Measurements from ENCODE around the gene PRDM10.
"Not testable (repeated sequence)": the region's sequence is repeated elsewhere in the genome, so short reads cannot be mapped to it uniquely, and the experiment has no call there.

Gene PRDM10, protein sequence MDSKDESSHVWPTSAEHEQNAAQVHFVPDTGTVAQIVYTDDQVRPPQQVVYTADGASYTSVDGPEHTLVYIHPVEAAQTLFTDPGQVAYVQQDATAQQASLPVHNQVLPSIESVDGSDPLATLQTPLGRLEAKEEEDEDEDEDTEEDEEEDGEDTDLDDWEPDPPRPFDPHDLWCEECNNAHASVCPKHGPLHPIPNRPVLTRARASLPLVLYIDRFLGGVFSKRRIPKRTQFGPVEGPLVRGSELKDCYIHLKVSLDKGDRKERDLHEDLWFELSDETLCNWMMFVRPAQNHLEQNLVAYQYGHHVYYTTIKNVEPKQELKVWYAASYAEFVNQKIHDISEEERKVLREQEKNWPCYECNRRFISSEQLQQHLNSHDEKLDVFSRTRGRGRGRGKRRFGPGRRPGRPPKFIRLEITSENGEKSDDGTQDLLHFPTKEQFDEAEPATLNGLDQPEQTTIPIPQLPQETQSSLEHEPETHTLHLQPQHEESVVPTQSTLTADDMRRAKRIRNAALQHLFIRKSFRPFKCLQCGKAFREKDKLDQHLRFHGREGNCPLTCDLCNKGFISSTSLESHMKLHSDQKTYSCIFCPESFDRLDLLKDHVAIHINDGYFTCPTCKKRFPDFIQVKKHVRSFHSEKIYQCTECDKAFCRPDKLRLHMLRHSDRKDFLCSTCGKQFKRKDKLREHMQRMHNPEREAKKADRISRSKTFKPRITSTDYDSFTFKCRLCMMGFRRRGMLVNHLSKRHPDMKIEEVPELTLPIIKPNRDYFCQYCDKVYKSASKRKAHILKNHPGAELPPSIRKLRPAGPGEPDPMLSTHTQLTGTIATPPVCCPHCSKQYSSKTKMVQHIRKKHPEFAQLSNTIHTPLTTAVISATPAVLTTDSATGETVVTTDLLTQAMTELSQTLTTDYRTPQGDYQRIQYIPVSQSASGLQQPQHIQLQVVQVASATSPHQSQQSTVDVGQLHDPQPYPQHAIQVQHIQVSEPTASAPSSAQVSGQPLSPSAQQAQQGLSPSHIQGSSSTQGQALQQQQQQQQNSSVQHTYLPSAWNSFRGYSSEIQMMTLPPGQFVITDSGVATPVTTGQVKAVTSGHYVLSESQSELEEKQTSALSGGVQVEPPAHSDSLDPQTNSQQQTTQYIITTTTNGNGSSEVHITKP
- long read RNA-seq, donor 1 = 0 reads
- long read RNA-seq, donor 2 = 0 reads
- long read RNA-seq, donor 3 = 0 reads
- long read RNA-seq, donor 4 = 0 reads
- long read RNA-seq, donor 5 = 0 reads
- long read RNA-seq, donor 6 = 0 reads
- long read RNA-seq, donor 7 = 0 reads
- long read RNA-seq, donor 8 = 0 reads

- DNase-seq = no peak
Observed at GRCh38 chr11:130002352-130002845, at the start of gene PRDM10. Gene PRDM10 (minus strand): TSS chr11:130002835. CDS start chr11:129960964, 41,871 bp downstream.

DNA sequence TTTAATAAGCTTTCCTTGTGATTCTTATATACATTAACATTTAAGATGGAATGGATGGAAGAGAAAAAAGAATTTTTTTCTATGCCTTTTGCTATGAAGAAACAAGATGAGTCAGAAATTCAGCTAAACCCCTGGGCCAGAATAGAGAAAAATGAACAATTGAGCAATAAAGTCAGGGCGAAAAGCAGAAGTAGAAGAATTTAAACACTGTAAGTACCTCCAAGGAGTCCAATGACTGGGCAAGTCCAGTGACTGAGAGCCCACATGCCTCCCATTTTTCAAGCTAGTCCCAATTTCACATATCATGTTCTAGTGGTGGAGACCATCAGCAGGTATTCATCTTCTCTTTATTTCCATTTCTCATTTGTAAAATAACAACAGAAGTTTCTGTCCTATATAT, 48.4 kb upstream of the PRDM10 start:
- DNase-seq = no peak

- no peak for DNase-seq
Observed at GRCh38 chr11:130050257-130050656, 47.6 kb upstream of the PRDM10 start.

DNA sequence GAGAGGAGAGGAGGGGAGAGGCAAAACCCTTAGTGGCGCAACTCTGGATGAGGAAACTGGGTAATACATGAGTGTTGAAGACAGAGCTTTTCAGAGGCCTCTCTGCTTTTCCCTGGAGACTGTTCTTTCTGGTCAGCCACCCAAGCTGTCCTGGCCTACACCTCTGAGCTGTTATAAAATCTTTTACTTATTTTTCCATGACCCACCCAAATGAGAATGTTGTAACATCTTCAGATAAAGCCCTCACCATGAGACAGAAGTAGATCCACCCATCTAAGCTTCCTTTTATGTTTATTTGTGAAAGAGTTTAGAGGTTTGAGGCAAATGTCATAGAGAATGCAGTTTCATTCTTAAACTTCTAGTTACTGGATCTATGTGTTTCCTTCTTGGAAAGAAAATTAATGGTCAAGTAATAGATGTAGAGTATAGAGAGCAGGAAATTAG, 46.7 kb upstream of the PRDM10 start:
- no peak for DNase-seq

GRCh38 chr11:130047141-130047540, 44.5 kb upstream of the PRDM10 start:
- DNase-seq = no peak

DNA sequence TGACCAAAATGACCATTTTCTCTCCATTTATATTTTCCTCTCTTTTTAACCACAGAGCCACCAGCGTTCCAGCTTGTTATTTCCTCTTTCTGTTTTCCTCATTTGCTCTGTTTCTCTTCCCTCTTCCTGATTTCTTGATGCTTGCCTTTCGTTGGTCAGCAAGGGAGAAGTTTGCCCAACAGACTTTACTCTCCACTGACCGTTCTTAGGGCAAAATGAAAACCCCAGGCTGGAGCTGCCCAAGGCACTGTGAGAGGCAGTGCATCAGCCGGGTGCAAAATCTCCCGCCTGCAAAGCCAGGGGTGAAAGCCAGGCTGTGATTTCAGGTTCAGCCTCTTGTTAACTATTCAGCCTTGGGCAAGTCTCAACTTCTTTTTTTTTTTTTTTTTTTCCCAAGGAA, 40.9 kb upstream of the PRDM10 start:
- no peak for DNase-seq

DNA sequence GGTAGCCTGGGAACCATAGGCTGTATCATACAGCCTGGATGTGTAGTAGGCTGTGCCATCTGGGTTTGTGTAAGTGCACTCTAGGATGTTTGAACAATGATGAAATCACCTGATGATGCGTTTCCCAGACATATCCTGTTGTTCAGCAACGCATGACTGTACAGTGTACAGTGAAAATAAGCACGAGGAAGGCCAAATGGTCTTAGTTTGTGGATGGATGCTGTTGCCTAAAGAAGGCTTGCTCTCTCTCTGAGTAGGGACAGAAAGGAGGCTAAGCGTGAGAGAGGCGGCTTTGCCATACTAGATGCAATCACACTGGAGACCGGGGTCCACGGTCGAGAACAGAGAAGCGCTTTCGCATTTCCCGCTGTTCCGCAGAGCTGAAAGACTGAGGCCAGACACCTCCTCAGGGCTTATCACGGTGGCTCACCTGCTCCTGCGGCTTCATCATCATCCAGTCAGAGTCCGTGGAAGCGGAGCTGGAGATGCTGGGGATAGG, 39.5 kb upstream of the PRDM10 start:
- DNase-seq = no peak

- DNase-seq = no peak
Observed at GRCh38 chr11:130040281-130040940, 37.8 kb upstream of the PRDM10 start.

- DNase-seq = no peak
Observed at GRCh38 chr11:130037881-130038585, 35.4 kb upstream of the PRDM10 start.

DNA sequence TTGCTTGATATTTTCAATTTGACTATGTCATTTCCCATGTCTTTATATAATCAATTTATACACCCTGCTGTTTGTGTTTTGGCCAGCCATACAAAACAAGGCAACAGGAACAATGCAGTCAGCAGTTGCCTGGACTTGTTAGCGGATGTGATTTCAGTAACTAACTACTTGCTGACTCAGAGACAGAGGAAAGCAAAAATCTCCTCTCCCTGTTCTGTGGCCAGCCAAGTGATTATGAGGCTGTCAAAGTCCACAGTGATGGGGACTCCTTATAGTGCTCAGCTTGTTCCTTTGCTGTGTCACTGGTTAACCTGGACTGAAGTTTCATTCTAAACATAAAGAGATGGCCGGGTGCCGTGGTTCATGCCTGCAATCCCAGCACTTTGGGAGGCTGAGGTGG, 34.4 kb upstream of the PRDM10 start:
- no peak for DNase-seq

DNA sequence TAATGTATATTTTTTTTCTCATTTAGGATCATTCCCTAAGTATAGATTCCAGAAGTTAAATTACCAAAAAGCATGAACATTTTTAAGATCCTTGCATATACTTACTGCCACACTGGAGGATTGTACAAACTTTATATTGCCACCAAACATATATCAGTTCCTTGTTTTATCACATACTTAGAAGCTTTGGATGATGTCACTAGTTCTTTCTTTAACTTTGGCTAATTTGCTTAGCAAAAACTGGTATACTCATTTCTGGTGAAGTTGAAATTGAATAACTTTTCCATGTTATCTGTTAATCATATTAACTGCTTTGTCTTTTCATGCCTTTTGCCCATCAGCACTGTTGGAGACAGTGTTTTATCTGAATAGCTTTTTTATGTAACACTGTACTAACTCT, 31.6 kb upstream of the PRDM10 start:
- no peak for DNase-seq

DNA sequence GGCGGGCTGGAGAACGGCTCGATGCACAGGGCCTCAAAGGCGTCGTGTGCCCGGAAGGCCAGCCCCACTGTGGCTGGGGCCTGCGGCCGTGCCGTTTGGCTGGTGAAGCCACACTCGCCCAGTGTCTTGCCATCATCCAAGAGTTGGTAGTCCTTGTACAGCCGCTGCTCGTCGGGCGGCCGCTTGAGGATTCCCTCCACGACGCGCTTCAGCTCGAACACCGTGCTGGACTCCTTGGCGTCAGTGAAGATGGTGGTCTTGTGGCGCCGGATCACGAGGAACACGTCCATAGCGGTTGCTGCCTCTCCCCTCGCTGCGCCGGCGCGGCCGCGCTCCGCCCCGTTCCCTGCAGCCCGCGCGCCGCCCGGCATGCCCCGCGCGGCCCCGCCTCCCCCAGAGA, 30.3 kb upstream of the PRDM10 start:
- no peak for DNase-seq

DNA sequence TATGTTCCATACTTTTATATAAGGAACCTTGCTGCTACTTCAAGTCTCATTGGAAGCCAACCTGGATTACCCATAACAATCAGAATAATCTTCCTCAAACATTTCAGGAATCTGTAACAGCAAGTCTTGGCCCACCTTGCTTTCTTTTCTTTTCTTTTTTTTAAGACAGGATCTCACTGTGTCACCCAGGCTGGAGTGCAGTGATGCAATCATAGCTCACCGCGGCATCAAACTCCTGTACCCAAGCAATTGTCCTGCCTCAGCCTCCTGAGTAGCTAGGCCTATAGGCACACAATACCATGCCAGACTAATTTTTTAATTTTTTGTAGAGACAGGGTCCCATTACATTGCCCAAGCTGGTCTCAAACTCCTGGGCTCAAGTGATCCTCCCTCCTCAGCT, 29.3 kb upstream of the PRDM10 start:
- no peak for DNase-seq

DNA sequence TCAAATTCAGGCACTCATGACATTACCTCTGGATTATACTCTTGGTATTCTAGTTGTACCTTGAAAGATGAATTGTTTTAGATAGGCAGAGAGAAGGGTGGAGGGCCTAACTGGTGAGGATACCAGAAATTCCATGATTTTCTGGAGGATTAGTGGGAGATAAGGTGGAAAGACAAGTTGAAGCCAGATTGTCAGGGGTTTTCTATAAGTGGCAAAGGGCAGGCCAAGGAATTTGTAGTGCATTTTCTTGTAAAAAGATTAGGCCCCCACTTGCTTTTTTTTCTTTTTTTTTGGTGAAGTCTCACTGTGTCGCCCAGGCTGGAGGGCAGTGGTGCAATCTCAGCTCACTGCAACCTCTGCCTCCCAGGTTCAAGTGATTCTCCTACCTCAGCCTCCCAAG, 28.4 kb upstream of the PRDM10 start:
- DNase-seq = no peak

- DNase-seq = no peak
Observed at GRCh38 chr11:130029137-130029536, 26.5 kb upstream of the PRDM10 start.

GRCh38 chr11:130025371-130025770, 22.7 kb upstream of the PRDM10 start:
- no peak for DNase-seq

DNA sequence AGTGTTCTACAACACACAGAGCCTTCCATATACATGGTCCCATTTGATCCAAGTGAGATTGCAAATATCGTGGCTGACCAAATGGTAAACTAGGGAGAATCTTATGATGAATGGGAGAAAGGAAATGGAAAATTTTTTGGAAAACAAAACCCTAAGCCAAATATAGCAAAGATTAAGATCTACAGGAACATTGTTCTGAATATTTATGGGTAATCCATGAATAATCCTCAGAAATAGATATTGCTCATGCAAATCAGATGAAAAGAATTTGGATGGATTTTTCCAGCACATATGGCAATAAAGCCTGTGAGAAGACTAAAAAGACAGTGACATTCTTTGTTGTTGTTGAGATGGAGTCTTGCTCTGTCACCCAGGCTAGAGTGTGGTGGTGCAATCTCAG, 21.7 kb upstream of the PRDM10 start:
- no peak for DNase-seq

- no peak for DNase-seq
Observed at GRCh38 chr11:130023204-130023603, 20.6 kb upstream of the PRDM10 start.

- no peak for DNase-seq
Observed at GRCh38 chr11:130022799-130023198, 20.2 kb upstream of the PRDM10 start.

DNA sequence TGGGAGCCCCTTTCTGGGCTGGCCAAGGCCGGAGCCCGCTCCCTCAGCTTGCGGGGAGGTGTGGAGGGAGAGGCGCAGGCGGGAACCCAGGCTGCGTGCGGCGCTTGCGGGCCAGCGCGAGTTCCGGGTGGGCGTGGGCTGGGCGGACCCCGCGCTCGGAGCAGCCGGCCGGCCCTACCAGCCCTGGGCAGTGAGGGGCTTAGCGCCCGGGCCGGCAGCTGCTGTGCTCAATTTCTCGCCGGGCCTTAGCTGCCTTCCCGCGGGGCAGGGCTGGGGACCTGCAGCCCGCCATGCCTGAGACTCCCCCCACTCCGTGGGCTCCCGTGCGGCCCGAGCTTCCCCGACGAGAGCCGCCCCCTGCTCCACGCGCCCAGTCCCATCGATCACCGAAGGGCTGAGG, 19.0 kb upstream of the PRDM10 start:
- DNase-seq = not testable (repeated sequence)

DNA sequence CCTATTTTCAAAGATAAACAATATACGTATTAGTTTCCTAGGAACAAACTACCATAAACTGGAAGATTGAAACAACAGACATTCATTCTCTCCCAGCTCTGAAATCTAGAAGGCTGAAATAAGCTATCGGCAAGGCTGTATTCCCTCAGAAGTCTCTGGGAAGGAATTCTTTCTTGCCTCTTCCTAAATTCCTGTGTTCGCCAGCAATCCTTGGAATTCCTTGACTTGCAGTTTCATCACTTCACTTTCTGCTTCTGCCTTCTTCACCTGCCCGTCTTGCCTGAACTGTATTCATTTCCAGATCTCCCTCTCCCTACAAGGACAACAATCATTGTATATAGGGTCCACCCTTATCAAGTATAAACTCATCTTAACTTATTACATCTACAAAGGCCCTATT, 17.7 kb upstream of the PRDM10 start:
- no peak for DNase-seq

Data from right kidney (tissue), 9 donors.